Activated CD4-positive, CD25-positive, alpha-beta regulatory T cell treated with anti-CD3 and anti-CD28 coated beads, Interleukin-2, amount 50 U/mL, for 16 hours (primary cell): Measurements from ENCODE around the gene HGS.
"Not testable (repeated sequence)": the region's sequence is repeated elsewhere in the genome, so short reads cannot be mapped to it uniquely, and the experiment has no call there.

Experiments used
- DNase-seq: peaks from one replicate; pipeline ENCODE4 v3.0.0-alpha.2; 2020; ENCODE audit warnings: low read depth, low spot score

HGS gene

DNA sequence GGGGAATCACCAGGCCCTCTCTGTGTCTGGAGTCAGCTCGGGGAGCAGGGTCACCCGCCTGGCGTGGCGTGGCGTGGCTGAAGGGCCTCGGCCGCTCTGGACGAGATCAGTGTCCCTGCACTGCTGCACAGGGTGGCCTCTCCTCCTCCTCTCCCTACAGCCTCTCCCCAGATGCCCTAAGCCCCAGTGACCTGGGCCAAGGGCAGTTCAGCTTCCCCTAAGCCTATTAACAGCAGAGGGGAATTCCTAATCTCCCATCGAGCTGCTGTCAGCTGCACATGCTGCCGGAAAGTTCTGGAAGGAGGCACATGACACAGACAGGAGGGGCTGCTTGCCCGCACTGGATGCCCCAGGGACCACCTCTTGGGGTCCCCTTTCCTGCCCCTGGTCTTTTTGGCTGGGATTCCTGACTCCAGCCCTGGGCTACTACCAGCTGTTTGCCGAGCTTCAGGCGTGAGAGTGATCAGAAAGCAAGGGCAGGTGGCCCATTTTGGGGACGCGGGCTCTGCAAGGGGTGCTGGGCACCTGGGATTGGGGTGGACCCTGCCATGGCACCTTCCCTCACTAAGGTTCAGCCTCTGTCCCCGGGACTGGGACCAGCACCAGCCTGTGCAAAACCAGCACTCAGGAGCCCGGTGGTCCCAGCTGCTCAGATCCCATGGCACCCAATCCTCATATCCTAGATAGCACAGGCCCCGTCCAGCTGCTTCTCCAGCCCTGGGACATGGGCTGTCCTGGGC lies 28.3 kb upstream of the HGS start:
- no peak for DNase-seq

DNA sequence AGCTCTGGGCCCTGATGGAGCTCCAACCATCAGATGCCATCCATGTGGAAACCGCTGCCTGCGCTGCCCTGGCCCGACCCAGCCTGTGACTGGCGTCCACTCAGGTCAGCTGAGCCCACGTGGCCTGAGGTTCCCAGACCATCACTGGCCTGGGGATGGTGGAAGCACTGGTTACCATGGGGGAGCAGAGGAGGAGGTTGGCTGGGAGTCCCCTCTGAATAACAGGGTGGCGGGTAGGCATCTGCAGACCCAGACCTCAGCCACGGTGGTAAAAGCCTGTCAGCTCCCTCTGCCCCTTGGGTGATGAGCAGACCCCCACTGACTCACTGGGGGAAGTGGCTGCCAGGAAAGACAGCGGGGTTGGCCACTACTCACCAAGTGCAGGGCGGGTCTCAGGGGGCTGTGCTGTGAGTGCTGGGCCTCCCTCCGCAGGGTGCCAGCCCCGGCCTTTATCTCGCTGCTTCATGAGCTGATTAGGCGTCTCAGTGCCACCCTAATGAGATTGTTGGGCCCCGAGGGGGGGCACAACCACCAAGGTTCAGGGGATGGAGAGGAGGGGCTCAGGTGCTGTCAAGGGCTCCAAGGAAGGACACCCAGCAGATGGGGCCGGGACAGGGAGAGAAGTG lies 27.6 kb upstream of the HGS start, which contains the start of gene PDE6G:
Gene PDE6G (minus strand): TSS at position 425 of the 626 bp plus-strand sequence. CDS start 3,237 bp downstream, outside the sequence.
- DNase-seq, result no peak

DNA sequence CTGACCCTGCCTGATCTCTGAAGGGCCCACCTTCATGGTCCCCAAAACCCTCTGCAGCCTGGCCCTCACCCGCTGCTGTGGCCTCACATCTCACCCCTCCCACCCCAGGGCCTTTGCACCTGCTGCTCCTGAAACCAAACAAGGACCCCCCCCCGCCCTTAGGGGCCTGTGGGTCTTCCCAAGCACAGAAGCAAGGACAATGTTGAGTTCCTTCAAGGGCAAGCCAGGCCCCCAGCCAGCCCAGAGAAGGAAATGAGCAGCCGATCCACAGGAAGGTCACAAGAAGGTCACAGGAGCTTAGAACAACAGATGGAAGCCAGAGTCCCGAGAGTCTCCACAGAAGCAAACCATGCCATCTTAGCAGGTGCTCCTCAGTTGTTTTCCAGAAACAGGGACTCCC lies 27.0 kb upstream of the HGS start:
- DNase-seq, result no peak

DNA sequence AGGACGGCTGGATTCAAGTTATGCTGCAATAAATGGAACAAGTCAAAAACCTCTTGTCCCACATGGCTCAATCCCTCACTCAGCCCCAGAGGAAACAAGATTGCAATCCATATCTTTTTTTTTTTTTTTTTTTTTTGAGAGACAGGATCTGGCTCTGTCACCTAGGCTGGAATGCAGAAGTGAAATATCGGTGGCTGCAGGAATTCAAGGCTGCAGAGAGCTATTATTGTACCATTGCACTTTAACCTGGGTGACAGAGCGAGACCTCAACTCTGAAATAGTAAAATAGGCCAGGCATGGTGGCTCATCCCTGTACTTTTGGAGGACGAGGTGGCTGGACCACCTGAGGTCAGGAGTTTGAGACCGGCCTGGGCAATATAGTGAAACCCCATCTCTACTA lies 24.8 kb upstream of the HGS start:
- DNase-seq, result no peak

DNA sequence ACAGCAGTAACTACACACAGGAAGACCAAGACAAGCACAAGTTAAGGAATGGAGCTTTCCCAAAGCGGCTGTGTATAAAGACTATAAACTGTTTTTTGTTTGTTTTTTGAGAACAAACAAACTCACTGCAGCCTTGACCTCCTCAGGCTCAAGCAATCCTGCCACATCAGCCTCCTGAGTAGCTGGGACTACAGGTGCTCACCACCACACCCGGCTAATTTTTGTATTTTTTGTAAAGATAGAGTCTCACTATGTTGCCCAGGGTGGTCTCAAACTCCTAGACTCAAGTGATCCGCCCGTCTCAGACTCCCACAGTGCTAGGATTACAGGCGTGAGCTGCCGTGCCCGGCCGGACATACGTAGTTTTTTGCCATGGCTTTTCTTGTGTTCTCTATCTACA lies 23.4 kb upstream of the HGS start:
- no peak for DNase-seq

DNA sequence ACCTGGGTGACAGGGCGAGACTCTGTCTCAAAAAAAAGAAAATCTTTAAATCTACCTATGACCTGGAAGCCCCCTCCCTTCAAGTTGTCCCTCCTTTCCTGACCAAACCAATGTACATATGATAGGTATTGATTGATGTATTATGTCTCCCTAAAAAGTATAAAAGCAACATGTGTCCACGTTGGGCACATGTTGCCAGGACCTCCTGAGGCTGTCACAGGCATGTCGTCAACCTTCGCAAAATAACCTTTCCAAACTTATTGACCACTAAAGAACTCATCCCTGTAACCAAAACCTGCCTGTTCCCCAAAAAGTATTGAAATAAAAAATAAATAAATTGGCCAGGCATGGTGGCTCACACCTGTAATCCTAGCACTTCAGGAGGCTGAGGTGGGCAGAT lies 21.8 kb upstream of the HGS start:
- no peak for DNase-seq

DNA sequence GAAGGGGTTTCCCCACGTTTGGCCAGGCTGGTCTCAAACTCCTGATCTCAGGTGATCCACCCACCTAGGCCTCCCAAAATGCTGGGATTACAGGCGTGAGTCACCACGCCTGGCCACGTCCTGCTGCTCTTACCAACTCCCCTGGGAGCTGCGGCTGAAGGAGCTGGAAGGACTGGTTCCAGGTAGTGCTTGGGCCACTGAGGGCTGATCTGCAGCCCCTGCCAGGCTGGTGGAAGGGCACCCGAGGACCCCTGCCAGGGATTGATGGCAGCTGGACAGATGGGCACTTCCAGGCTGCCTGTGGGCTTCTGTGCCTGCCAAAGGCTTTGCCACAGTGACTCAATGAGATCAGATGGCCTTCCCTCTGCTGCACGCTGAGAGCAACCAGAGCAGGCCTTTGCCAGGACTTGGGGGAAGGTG lies 19.8 kb upstream of the HGS start:
- no peak for DNase-seq

DNA sequence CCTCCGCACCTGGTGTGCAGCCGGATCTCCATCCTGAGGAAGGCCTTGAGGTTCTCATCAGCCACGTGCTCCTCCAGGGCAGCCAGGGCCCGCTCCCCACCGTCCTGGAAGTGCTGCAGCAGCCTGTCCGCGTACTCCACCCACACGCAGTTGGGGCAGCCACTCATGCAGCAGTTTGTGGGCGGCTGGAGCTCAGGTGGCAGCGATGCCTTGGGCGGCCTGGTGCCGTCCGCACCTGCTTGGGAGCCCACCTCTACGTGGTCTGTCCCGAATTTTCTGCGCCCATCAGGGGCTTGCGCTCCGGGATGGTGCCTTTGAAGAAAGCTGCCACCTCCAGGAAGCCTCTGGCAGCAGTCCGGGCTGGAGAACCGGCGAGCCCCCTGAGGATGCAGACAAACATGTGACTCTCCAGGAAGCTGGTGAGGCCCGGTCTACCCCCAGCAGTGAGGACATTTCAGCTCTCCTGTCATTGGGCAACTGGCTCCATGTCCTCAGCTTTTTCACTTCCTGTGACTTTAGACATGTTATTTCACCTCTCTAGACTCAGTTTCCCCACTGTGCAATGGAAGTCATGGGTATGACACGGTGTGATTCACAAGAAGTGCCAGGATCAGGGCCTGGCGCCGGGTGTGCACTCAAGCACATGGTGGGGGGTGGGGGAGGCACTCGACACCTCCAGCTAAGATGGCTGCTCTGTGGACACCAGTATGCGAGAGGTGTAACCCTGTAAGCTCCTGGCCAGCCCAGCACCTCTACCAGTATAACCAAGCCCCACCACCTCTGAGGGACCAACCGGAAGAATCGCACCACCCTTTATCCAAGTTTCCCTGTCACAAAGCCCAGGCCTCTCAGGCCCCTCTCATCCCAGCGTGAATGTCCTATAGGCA lies 18.4 kb upstream of the HGS start:
- DNase-seq, result no peak

DNA sequence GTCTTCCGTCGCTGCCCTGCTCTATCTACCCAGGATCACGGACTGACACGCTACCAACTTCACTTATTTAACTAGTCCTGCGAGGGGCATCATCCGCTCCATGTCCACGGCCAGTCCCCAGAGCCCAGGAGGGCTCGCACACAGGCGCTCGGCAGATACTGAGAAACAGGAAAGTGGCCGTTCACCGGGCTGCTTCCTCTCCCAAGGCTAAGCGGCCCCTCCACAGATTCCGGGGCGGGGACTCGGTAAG lies 17.8 kb upstream of the HGS start:
- DNase-seq, result no peak

DNA sequence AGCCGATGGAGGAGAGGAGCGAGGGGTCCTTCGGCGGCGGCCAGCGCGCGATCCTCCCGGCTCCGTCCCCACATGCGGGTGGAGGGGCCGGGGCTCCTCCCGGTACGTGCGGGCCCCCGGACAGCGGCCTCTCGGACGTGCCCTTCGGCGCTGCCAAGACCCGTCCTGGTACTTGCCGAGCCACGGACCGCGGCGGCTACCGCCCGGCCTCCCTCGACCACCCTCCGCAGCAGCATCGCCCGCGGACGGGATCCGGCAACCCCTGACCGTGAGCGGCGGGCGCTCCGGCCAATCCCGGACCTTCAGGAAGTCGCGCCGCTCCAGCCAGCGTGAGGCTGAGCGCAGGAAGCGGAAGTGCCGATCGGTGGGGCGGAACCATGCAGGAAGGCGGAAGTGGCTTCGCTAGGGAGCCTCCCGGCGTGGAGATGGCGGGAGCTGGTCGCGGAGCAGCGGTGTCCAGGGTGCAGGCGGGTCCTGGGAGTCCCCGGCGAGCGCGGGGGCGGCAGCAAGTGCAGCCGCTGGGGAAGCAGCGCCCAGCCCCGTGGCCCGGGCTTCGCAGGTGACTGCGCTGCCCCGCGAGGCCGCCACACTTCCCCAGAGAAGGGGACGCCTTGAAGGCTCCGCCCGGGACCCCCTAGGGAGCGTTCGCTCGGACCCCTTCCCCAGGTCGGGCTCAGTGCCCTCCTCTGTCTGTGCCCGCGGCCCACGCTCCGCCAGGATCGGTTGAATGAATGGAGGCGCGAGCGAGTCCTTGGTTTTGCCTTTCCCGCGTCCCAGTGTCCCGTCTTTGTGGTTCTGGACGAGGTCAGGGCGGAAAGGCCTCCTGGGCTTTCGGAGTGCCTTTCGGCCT lies 17.2 kb upstream of the HGS start, which contains the start of the genes CCDC137 and OXLD1:
Gene CCDC137 (plus strand): TSS at position 396 of the 850 bp plus-strand sequence. CDS start 30 bp downstream, at position 426.
Gene OXLD1 (minus strand): TSS at position 264 of the 850 bp plus-strand sequence. CDS start 28 bp downstream, at position 236.
- peak; percentile 88 for DNase-seq

DNA sequence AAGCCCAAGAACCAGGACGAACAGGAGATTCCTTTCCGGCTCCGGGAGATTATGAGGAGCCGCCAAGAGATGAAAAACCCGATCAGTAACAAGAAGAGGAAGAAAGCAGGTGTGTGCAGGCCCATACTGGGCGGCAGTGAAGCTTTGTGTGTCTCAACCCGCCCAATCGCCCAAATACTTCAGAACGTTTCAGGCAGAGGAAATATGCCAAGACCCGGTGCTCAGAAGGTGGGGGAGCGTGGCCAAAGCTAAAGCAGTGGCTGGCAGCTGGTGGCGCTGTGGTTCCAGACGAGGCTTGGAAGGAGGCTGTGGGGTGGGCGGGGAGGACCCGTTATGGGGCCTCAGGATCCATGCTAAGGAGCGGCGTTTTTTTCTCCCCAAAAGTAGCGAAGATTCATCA lies 16.1 kb upstream of the HGS start:
- DNase-seq, result no peak

DNA sequence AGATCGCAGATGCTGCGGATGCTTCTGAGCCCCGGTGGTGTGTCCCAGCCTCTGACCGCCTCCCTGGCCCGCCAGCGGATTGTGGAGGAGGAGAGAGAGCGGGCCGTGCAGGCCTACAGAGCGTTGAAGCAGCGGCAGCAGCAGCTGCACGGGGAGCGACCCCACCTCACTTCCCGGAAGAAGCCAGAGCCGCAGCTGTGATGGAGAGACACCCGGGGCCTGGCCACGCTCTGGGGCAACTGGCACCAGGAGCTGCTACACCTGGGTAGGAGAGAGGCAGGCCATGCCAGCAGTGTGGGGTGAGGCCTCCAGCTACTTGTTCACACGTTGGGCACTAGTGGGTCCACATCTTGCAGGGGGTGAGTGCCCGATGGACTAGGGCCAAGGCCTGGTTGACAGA lies 11.3 kb upstream of the HGS start:
- no peak for DNase-seq

DNA sequence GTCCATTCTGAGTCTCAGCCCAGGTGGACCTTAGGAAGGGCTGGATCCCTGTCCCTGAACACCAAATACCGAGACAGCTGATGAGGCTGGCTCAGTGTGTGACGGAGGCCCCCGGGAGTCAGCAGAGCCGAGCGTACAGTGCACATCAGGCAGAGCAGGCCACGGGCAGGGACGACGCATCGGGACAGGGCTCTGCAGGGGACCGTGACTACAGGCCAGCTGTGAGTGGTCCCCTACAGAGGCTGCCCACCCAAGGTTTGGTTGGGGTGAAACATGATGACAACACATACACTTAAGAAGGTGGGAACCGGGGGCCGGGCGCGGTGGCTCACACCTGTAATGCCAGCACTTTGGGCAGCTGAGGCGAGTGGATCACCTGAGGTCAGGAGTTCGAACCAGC lies 10.9 kb upstream of the HGS start:
- no peak for DNase-seq

DNA sequence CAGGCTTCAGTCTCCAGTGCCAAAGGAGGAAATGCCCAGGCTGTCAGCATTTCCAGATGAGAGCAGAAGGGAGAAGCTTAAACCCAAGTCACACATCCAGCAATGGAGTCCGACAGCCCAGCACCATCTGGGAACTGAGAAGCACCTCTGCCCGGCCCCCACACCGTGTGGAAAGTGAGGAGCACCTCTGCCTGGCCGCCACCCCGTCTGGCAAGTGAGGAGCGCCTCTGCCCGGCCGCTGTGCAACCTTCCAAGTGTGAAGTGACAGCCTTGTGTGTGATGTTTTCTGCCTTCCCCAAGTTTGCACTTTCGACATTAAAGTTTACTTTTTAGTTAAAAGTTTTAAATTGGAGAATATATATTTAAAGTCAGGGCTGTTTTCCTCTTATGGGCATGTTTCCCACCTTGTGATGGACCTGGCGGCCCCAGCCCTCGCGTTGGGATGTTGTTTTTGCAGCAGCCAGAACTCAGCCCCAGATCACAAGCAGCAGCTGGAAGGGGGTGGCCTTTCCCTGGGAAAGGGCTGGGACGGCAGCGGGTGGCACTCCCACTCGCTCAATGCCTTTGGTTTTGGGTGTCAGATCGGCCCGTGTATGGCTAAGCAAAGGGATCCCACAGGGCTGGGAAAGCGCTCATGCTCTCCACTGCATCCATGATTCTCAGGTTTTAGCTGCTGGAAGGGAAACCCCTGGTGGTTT lies 10.1 kb upstream of the HGS start:
- no peak for DNase-seq

DNA sequence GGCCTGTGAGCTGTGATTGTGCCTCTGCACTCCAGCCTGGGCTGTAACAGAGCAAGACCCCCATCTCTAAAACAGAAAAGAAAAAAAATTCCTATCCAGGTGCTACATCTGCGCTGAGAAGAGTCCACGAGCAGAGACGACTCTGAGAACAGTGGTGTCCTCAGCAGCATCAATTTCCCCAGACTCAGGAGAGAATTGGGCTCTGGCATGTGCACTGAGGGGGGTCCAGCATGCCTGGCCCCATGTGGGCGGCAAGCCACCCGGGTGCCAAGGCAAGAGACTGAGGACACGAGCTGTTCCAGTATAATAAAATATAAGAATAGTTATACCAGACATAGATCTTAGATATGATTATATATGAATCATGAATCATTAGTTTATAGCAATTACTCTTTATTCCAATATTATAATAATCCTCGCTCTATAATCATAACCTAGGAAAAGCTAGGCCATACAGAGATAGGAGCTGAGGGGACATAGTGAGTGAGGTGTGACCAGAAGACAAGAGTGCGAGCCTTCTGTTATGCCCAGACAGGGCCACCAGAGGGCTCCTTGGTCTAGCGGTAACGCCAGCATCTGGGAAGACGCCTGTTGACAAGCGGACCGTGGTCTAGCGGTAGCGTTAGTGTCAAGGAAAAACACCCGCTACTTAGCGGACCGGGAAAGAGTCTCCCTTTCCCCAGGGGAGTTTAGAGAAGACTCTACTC lies 8.1 kb upstream of the HGS start:
- not testable (repeated sequence) for DNase-seq

DNA sequence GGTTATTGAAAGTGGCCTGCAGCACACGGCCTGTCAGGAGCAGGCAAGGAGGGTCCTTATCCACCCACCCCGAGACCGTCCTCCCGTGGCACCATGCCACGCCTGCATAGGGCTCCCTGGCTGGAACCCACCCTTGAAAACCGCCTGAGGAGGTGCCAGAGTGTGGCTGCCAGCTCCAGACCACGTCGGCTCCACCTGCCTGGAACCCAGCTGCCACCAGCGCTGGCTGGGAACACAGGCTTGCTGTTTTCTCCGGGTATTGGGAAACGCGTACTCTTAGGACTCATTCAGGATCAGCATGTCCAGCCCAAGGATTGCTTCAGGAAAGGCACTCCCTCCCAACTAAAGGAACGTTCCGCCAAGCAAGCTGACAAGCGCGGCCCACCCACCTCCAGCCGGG lies 6.9 kb upstream of the HGS start:
- no peak for DNase-seq

DNA sequence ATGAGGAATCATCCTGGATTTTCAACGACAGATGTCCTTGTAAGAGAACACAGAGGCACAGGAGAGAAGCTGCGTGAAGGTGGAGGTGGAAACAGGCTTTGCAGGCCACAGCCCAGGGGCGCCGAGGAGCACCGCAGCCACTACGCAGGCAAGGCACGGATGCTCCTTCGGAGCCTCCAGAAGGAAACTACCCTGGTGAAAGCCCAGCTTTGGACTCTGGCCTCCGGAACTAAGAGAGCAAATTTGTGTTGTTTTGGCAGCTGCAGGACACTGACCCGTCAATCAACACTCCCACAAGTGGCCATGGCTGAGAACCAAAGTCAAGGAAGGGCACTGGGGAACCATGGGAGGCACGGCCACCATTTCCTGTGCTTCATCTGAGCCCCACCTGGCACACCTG lies 3.7 kb upstream of the HGS start:
- DNase-seq, result no peak

DNA sequence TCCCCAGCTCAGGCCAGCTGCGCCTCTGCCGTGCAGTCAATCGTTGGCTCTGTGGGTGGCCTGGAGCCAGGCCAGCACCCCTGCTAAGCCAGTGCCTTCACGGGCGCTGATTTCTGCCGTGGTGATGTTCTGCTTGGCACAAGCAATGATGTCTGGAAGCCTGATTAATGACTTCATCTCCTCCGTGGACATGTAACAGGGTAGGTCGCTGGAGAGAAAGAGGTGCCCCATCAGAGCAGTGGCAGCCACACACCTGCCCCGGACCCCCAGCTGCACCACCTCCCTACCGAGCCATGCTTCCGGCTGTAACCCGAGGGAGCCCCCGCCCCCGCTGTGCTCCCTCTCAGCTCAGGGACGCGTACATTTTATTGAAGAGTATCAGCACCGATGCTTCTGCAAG lies 2.1 kb upstream of the HGS start:
- no peak for DNase-seq

DNA sequence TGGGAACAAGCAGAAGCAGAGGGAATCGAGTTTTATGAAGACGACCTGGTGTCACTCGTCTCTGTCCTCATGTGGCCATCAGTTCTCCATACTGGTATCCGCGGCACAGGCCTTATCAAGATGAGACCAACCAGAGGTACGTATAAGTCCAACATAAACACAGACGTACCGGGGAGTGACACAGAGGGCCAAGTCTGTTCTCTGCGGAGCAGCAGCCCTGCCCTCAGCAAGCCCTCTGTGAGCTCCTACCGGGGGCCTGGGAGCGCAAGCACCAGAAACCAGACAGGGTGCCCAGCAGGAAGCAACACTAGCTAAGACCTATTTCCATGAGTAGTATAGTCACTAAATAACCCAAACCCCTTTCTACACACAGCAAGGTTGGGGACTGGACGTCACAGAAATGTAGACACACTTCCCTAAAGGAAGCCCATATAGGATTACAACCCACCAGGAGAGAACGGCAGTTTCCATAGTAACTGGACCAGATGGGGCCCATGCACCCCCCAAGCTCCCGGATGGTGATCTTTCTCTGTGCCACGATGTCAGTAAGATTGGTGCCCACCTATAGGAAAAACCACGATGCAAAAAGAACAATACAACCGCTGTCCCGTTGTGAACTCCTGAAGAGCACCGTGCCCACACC lies 1.1 kb upstream of the HGS start:
- DNase-seq, result no peak

DNA sequence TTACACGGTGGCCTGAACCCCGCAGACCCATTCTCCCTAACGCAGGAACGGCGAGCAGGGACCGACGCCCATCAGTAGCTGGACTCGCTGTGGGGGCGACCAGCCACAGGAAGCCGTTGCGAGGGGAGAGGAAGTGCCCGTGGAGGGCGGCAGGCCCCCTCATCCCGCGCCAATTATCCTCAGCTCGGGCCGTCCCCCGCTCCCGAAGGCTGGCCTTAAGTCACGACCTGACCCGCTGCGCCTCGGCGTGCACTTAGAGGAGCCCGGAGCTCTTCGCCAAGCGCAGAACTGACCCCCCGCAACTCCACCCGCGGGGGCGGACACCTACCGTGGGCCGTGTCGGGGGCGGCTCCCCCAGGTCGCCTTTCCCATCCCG lies 615 bp upstream of the HGS start:
- DNase-seq, result no peak
